Ascending aorta (tissue), 2 donors: ENCODE results near the gene STEAP3. TPM values are rescaled to one million over a fixed set of nuclear protein-coding genes. Genes with fewer than 3 reads are reported as not detected.
A peak's percentile ranks its signal among the peaks of the same experiment; 100 is the strongest.

Experiments used
- DNase-seq, 2 donors: peaks; one replicate each; pipeline ENCODE4 v3.0.0-alpha.2; 2019; ENCODE audit warnings: low spot score in 2 of 2
- H3K27ac ChIP-seq, 2 donors: fragments of 200-600 bp; sonication (generic); one replicate each; pipeline ENCODE4 v1.5.1; 2016 to 2017; ENCODE audit warnings: mild to moderate bottlenecking in 1 of 2
- H3K27me3 ChIP-seq: fragments of 200-600 bp; sonication (generic); one replicate; pipeline ENCODE4 v1.5.1; 2017
- H3K36me3 ChIP-seq, 2 donors: fragments of 200-600 bp; sonication (generic); one replicate each; pipeline ENCODE4 v1.5.1; 2016
- H3K4me1 ChIP-seq, 2 donors: fragments of 200-600 bp; sonication (generic); one replicate each; pipeline ENCODE4 v1.5.1; 2016 to 2017; ENCODE audit warnings: mild to moderate bottlenecking in 1 of 2
- H3K4me3 ChIP-seq, 2 donors: fragments of 200-600 bp; sonication (generic); one replicate each; pipeline ENCODE4 v1.5.1; 2016 to 2017; ENCODE audit warnings: mild to moderate bottlenecking in 1 of 2
- H3K9me3 ChIP-seq, 2 donors: fragments of 200-600 bp; sonication (generic); one replicate each; pipeline ENCODE4 v1.5.1; 2016
- intact Hi-C: fragments of 100-400 bp; cut with DNase I; formaldehyde crosslinking; loops from one replicate; pipeline ENCODE4 v1.15.1; 2023
- total RNA-seq: library from RNA; depleted of rRNA; stranded (reverse); fragments of >200 nt; gene quantifications from one replicate; pipeline ENCODE4 v1.1.0, GENCODE V29; 2016
- TF ChIP-seq, protein P1 (sequence below), 3 experiments: fragments of 200-600 bp in 2 of 3; fragments of 450-650 bp in 1 of 3; sonication (generic) in 2 of 3; IDR thresholded peaks; one replicate each; pipeline ENCODE4 v1.5.1; 2016 to 2019; ENCODE audit warnings: antibody characterized with exemption in 3 of 3, mild to moderate bottlenecking in 1 of 3, moderate library complexity in 1 of 3

Gene STEAP3
- total RNA-seq = 34.5 TPM

DNA sequence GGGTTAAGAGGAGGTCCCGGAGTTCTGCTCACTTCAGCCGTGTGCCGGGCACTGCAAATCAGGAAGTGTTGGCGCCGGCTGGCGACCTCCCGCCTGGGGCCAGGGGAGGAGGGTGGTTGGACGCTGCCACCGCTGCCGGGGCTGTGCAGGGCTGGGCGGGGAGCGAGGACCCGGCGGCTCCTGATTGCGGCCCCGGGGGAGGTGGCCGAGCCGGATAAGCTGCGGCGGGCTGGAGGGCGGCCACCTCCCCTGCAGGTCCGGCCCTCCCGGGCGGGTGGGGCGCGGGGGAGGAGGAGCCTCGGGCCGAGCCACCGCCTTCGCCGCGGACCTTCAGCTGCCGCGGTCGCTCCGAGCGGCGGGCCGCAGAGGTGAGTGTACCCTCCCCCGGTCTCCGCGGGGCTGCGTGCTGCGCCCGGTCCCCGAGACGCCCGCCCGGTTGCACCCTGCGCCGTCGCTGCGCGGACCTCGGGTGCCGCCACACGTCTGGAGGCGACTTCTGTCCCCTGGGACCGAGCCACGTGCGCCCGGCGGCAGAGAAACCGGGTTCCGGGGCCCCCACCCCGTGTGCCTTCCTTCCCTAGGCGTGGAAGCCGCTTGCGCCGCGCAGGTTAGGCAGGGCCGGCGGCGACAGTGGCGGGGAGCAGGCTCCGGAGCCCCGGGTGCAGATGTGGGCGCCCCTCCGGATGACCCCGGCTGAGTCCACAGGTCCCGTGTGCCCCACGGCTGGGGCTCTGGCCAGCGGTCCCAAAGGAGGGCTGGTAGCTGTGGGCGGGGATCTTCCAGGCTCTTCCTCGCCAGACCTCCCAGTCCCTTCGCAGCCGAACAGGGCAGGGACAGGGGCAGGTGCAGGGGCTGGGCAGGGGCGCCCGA lies at the start of gene STEAP3:
Gene STEAP3, plus strand, starts transcription at position 314 of the 870 bp plus-strand sequence. CDS start 7,179 bp downstream, outside the sequence.
- H3K9me3 ChIP-seq = no peaks in the 10 kb centered on the region
- TF ChIP-seq, protein P1, sequence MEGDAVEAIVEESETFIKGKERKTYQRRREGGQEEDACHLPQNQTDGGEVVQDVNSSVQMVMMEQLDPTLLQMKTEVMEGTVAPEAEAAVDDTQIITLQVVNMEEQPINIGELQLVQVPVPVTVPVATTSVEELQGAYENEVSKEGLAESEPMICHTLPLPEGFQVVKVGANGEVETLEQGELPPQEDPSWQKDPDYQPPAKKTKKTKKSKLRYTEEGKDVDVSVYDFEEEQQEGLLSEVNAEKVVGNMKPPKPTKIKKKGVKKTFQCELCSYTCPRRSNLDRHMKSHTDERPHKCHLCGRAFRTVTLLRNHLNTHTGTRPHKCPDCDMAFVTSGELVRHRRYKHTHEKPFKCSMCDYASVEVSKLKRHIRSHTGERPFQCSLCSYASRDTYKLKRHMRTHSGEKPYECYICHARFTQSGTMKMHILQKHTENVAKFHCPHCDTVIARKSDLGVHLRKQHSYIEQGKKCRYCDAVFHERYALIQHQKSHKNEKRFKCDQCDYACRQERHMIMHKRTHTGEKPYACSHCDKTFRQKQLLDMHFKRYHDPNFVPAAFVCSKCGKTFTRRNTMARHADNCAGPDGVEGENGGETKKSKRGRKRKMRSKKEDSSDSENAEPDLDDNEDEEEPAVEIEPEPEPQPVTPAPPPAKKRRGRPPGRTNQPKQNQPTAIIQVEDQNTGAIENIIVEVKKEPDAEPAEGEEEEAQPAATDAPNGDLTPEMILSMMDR (IDR thresholded peaks at IDR 0.05) = no peak
- peak; percentile 22 to 88 for DNase-seq
- H3K27me3 ChIP-seq = no peaks in the 10 kb centered on the region
- H3K4me3 ChIP-seq = peak within 1 kb of the TSS; percentile 89 to 98
- peak within 1 kb of the TSS; percentile 31 to 53 for H3K27ac ChIP-seq
- intact Hi-C loops = loop anchor here (5.0 to 10.0 kb wide), 2 partner anchors 144 to 261 kb away; partner anchors contain the start of genes C2orf76 and DBI
- H3K36me3 ChIP-seq = no peaks in the 10 kb centered on the region
- H3K4me1 ChIP-seq = peaks cover 0 to 18% of the 10 kb centered on the region in 2 donors

GRCh38 chr2:119174216-119174992 lies 49.2 kb upstream of the STEAP3 start:
- TF ChIP-seq, protein P1 (IDR thresholded peaks at IDR 0.05) = peak in 2 of 3 experiments; percentile 12 to 43
- intact Hi-C loops = no loop called here
- H3K36me3 ChIP-seq = no peaks in the 10 kb centered on the region

GRCh38 chr2:119174993-119175347 lies 48.7 kb upstream of the STEAP3 start:
- intact Hi-C loops = no loop called here

More at GRCh38 chr2:119174216-119174992, 49.2 kb upstream of the STEAP3 start:
- Histone ChIP-seq H3K4me3 (no peak overlapping the region), H3K9me3 (no peaks in the 10 kb centered on the region), H3K27ac (no peak overlapping the region), H3K4me1 (no peaks in the 10 kb centered on the region), H3K27me3 (no peaks in the 10 kb centered on the region)
- DNase-seq = no peak

GRCh38 chr2:119175517-119175916 lies 48.1 kb upstream of the STEAP3 start:
- Histone ChIP-seq H3K4me3 (no peak overlapping the region), H3K36me3 (no peaks in the 10 kb centered on the region), H3K27ac (no peak overlapping the region), H3K27me3 (no peaks in the 10 kb centered on the region), H3K4me1 (no peaks in the 10 kb centered on the region), H3K9me3 (no peaks in the 10 kb centered on the region)
- DNase-seq = no peak
- TF ChIP-seq, protein P1 (IDR thresholded peaks at IDR 0.05) = no peak
- intact Hi-C loops = no loop called here

More at GRCh38 chr2:119174993-119175347, 48.7 kb upstream of the STEAP3 start:
- Histone ChIP-seq H3K27ac (no peak overlapping the region), H3K36me3 (no peaks in the 10 kb centered on the region), H3K27me3 (no peaks in the 10 kb centered on the region), H3K4me3 (no peak overlapping the region), H3K9me3 (no peaks in the 10 kb centered on the region), H3K4me1 (no peaks in the 10 kb centered on the region)
- DNase-seq = no peak
- TF ChIP-seq, protein P1 (IDR thresholded peaks at IDR 0.05) = no peak

DNA sequence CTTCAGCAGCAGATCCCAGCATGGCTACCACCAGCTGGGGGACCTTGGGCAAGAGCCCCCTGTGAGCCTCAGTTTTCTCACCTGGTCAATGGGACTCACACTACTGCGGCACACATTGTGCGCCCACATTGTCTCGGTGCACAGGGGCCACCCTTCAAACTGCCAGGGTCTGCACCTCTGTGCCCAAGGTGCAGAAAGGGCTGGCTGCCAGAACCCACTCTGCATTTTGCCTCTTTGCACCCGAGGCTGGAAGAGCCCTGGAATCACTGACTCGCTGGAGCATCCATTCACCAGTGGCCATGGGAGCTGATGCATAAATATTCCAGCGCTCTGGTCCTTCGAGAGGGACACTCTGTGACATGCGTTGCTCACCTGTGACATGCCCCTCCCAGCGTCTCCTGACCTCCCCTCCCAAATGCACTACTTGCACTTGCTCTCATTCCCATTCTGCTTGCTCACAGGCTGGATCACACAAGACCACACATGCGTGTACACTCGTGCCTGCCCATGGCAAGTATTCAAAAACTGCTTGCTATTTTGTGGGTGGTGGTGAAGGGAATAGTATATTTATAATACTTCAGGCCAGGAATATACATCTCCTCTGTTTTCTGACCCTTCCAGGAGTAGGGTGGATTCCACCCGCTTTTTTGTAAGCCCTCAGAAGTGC lies 46.3 kb upstream of the STEAP3 start:
- intact Hi-C loops = no loop called here
- no peaks in the 10 kb centered on the region for H3K36me3 ChIP-seq
- H3K4me3 ChIP-seq = no peak overlapping the region
- H3K9me3 ChIP-seq = no peaks in the 10 kb centered on the region
- H3K27ac ChIP-seq = no peak overlapping the region
- TF ChIP-seq, protein P1 (IDR thresholded peaks at IDR 0.05) = no peak
- DNase-seq = no peak
- no peaks in the 10 kb centered on the region for H3K4me1 ChIP-seq
- no peaks in the 10 kb centered on the region for H3K27me3 ChIP-seq
